ENCODE measurements around the gene ALOX15B. TPM values are rescaled to one million over a fixed set of nuclear protein-coding genes. Genes with fewer than 3 reads are reported as not detected.
A peak's percentile ranks its signal among the peaks of the same experiment; 100 is the strongest.

ALOX15B gene
- total RNA-seq, 1 donor from 2014 or later = not detected

DNA sequence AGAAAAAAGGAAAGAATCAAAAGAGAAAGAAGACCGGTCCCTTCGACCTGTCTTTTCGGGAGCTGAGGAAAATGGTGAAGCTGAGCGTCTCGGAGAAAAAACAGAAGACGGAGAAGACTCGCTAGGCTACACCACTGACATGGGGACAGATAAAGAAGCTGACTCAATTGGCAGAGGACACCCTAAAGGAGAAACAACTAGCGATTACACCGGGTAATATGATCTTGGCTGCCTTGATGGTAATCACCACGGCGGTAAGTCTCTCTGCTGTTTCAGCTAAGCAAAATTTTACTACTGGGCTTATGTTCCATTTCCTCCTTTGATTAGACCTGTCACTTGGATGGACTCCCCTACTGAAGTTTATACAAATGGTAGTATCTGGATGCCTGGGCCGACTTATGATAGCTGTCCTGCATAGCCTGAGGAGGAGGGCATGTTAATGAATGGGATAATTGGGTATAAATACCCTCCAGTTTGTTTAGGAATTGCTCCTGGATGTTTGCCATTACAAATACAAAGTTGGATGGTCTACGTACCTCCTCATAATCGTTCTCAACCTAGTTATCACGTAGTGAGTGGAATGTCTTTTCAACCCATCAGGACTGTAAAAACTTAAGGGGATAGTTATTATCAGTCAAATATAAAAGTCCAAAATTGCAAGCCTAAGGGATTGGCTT is 24.1 kb downstream of the ALOX15B start:
- peak overlapping the region; percentile 42 for H3K4me2 ChIP-seq (ENCODE audit: low read length)
- peaks cover 67% of the 10 kb centered on the region for H3K27me3 ChIP-seq (ENCODE audit: insufficient read depth, low read length)
- Mint-ChIP-seq H3K4me3 (ENCODE audit: unreplicated experiment) (no peak overlapping the region), H3K36me3 (ENCODE audit: low read depth, unreplicated experiment) (no peaks in the 10 kb centered on the region), H3K27ac (ENCODE audit: unreplicated experiment) (no peak overlapping the region), H3K27me3 (ENCODE audit: low read depth, unreplicated experiment) (peaks cover 79% of the 10 kb centered on the region), H3K4me1 (ENCODE audit: low read depth, unreplicated experiment) (peaks cover 2% of the 10 kb centered on the region), H3K9me3 (ENCODE audit: unreplicated experiment) (no peaks in the 10 kb centered on the region)
- TF ChIP-seq, protein P1, sequence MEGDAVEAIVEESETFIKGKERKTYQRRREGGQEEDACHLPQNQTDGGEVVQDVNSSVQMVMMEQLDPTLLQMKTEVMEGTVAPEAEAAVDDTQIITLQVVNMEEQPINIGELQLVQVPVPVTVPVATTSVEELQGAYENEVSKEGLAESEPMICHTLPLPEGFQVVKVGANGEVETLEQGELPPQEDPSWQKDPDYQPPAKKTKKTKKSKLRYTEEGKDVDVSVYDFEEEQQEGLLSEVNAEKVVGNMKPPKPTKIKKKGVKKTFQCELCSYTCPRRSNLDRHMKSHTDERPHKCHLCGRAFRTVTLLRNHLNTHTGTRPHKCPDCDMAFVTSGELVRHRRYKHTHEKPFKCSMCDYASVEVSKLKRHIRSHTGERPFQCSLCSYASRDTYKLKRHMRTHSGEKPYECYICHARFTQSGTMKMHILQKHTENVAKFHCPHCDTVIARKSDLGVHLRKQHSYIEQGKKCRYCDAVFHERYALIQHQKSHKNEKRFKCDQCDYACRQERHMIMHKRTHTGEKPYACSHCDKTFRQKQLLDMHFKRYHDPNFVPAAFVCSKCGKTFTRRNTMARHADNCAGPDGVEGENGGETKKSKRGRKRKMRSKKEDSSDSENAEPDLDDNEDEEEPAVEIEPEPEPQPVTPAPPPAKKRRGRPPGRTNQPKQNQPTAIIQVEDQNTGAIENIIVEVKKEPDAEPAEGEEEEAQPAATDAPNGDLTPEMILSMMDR (IDR thresholded peaks at IDR 0.05; ENCODE audit: insufficient read depth, low read depth, low read length) = no peak
- peak; percentile 29 for TF ChIP-seq EZH2 (IDR thresholded peaks at IDR 0.05; ENCODE audit: insufficient read depth, low read length)
- H3K27ac ChIP-seq (ENCODE audit: low read depth, low read length) = no peak overlapping the region
- DNase-seq (ENCODE audit: low read depth) (no peak), FAIRE-seq (no peak)
- no peak overlapping the region for H3K4me3 ChIP-seq (ENCODE audit: insufficient read depth, low read depth, low read length)
- H2AFZ ChIP-seq (ENCODE audit: low read depth, low read length) = no peak overlapping the region
- H3K36me3 ChIP-seq (ENCODE audit: insufficient read depth, low read length) = no peaks in the 10 kb centered on the region
- H3K9ac ChIP-seq (ENCODE audit: low read length) = no peak overlapping the region
- no peaks in the 10 kb centered on the region for H4K20me1 ChIP-seq (ENCODE audit: insufficient read depth, low read length)
- no peaks in the 10 kb centered on the region for H3K4me1 ChIP-seq (ENCODE audit: insufficient read depth, low read length)
- H3K9me3 ChIP-seq (ENCODE audit: insufficient read depth, low read depth, low read length) = no peaks in the 10 kb centered on the region
- no peaks in the 10 kb centered on the region for H3K79me2 ChIP-seq (ENCODE audit: insufficient read depth, low read length)

DNA sequence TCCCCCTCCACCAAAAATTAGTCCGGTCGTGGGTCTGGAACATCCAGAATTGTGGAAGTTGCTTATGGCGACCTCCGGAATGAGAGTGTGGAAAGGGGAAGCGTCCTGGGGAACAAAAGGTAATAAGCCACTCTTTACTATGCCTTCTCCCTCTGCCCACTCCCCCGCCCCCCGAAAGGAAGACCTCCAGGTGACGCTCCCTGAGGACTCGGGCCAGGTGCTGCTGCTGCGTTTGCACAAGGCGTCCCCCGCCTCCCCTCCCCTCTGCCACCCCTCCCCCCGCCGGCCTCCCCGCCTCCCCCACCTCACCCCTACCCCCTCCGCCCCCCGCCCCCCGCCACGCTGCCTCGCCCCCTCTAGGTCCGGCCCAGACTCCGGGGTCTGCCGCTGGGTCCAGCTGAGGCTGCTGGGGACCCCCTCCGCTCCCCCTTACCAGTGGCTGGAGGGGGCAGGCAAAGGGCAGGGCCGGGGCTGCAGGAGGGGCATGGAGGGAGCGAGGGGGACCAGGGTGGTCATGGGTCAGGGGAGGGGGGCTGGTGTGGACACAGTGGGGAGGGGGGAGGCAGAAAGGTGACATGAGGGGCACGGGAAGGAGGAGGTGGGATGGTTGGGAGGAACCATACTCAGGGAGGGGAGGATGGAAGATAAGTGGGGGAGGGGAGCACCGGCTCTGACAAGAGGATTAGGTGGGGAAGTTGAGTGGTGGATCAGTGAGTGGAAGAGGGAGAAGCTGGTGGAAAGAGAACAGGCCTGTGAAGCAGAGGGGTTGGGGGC is 25.1 kb downstream of the ALOX15B start:
- Mint-ChIP-seq H3K36me3 (ENCODE audit: low read depth, unreplicated experiment) (no peaks in the 10 kb centered on the region), H3K4me3 (ENCODE audit: unreplicated experiment) (no peak overlapping the region), H3K27ac (ENCODE audit: unreplicated experiment) (no peak overlapping the region), H3K9me3 (ENCODE audit: unreplicated experiment) (peaks cover 2% of the 10 kb centered on the region), H3K4me1 (ENCODE audit: low read depth, unreplicated experiment) (peaks cover 2% of the 10 kb centered on the region), H3K27me3 (ENCODE audit: low read depth, unreplicated experiment) (peaks cover 86% of the 10 kb centered on the region)
- H3K9me3 ChIP-seq (ENCODE audit: insufficient read depth, low read depth, low read length) = no peaks in the 10 kb centered on the region
- no peaks in the 10 kb centered on the region for H4K20me1 ChIP-seq (ENCODE audit: insufficient read depth, low read length)
- no peak overlapping the region for H3K9ac ChIP-seq (ENCODE audit: low read length)
- no peaks in the 10 kb centered on the region for H3K79me2 ChIP-seq (ENCODE audit: insufficient read depth, low read length)
- H3K36me3 ChIP-seq (ENCODE audit: insufficient read depth, low read length) = no peaks in the 10 kb centered on the region
- DNase-seq (ENCODE audit: low read depth) = no peak
- no peak overlapping the region for H3K4me3 ChIP-seq (ENCODE audit: insufficient read depth, low read depth, low read length)
- no peak for FAIRE-seq
- H3K27ac ChIP-seq (ENCODE audit: low read depth, low read length) = no peak overlapping the region
- H3K4me2 ChIP-seq (ENCODE audit: low read length) = no peak overlapping the region
- H2AFZ ChIP-seq (ENCODE audit: low read depth, low read length) = no peak overlapping the region
- no peaks in the 10 kb centered on the region for H3K4me1 ChIP-seq (ENCODE audit: insufficient read depth, low read length)
- H3K27me3 ChIP-seq (ENCODE audit: insufficient read depth, low read length) = peaks cover 63% of the 10 kb centered on the region
- TF ChIP-seq, protein P1 (IDR thresholded peaks at IDR 0.05; ENCODE audit: insufficient read depth, low read depth, low read length) = no peak
- no peak for TF ChIP-seq EZH2 (IDR thresholded peaks at IDR 0.05; ENCODE audit: insufficient read depth, low read length)

Measured in astrocyte (in vitro differentiated cells and primary cell).